ENCODE results near the gene SNAP91.

Gene SNAP91

GRCh38 chr6:83536647-83537589 lies 172.0 kb downstream of the SNAP91 start:
- no peak for DNase-seq

- DNase-seq = no peak
These were observed 172.8 kb downstream of the SNAP91 start for GRCh38 chr6:83536034-83536646.

GRCh38 chr6:83518816-83519480 lies 190.0 kb downstream of the SNAP91 start:
- DNase-seq = no peak

- no peak for DNase-seq
These were observed 191.4 kb downstream of the SNAP91 start for GRCh38 chr6:83517500-83517899.

GRCh38 chr6:83514866-83515466 lies 193.9 kb downstream of the SNAP91 start:
- DNase-seq = peak; percentile 16

- DNase-seq = no peak
These were observed 194.4 kb downstream of the SNAP91 start for GRCh38 chr6:83514466-83514865.

- DNase-seq = peak; percentile 54
These were observed 196.8 kb downstream of the SNAP91 start, which contains the start of gene PRSS35 for GRCh38 chr6:83511901-83512681. Gene PRSS35, plus strand, starts transcription at chr6:83512534. Its CDS starts 10,908 bp downstream, at chr6:83523442.

GRCh38 chr6:83511266-83511665 lies 197.6 kb downstream of the SNAP91 start:
- no peak for DNase-seq

GRCh38 chr6:83510791-83511190 lies 198.1 kb downstream of the SNAP91 start:
- no peak for DNase-seq

GRCh38 chr6:83509441-83509840 lies 199.5 kb downstream of the SNAP91 start:
- DNase-seq = no peak

GRCh38 chr6:83505356-83505755 lies 203.5 kb downstream of the SNAP91 start:
- DNase-seq = no peak
